Ovary (tissue), 10 donors: ENCODE data around the gene TOP2A. TPM values are rescaled to one million over a fixed set of nuclear protein-coding genes. Genes with fewer than 3 reads are reported as not detected.

ENCODE experiments used
- DNase-seq, 5 donors: peaks; one replicate each; pipeline ENCODE4 v3.0.0-alpha.2; 2019 to 2020
- H3K27ac ChIP-seq, 2 donors: fragments of 200-600 bp; one replicate each; pipeline versions ENCODE4 v1.5.1 to v1.8.0; 2019 to 2022
- H3K27me3 ChIP-seq: fragments of 200-600 bp; one replicate; pipeline ENCODE4 v1.8.0; 2022
- H3K36me3 ChIP-seq: fragments of 200-600 bp; sonication (generic); one replicate; pipeline ENCODE4 v1.5.1; 2019
- H3K4me1 ChIP-seq: one replicate; pipeline ENCODE4 v1.8.1; 2013; ENCODE audit warnings: mild to moderate bottlenecking, moderate library complexity; ENCODE audit not compliant: insufficient read depth
- H3K4me3 ChIP-seq: fragments of 200-600 bp; sonication (generic); one replicate; pipeline ENCODE4 v1.5.1; 2017
- H3K9me3 ChIP-seq, 2 donors: fragments of 200-600 bp in 1 of 2; sonication (generic) in 1 of 2; one replicate each; pipeline versions ENCODE4 v1.5.1 to v1.8.1; 2013 to 2019; ENCODE audit warnings: mild to moderate bottlenecking in 1 of 2, moderate library complexity in 1 of 2
- EP300 ChIP-seq: sonication (generic); formaldehyde crosslinking; IDR thresholded peaks from one replicate; pipeline ENCODE4 v1.6.1; 2017; ENCODE audit warnings: antibody characterized with exemption
- POLR2A ChIP-seq: fragments of 450-650 bp; IDR thresholded peaks from one replicate; pipeline ENCODE4 v1.6.1; 2017; ENCODE audit warnings: antibody characterized with exemption, mild to moderate bottlenecking, moderate library complexity
- WGBS, 3 donors: extraction: QIAGEN DNeasy Blood & Tissue Kit in 1 of 3; methylation state at CpG; one replicate each; pipeline versions ENCODE4 v1.1.5 to v1.1.7; 2013 to 2017; 5-methylcytosine and 5-hydroxymethylcytosine counted together
- intact Hi-C, 4 donors: fragments of 100-400 bp; cut with DNase I; formaldehyde crosslinking; loops; one replicate each; pipeline versions ENCODE4 v1.11.0 to v1.15.1; 2022 to 2023
- long read RNA-seq, 3 donors: library from polyadenylated mRNA in 2 of 3; unstranded in 2 of 3; transcript quantifications; one replicate each; pipeline ENCODE4 v2.0.0 and lab custom pipeline, GENCODE V29; 2021 to 2026
- polyA plus RNA-seq, 2 donors: library from polyadenylated mRNA; stranded (reverse); fragments of 200-250 nt in 1 of 2; fragments of 350-450 nt in 1 of 2; fragmentation: Illumina TruSeq in 1 of 2; extraction: RNeasy Lipid Tissue Mini Kit (QIAGEN cat#74804) in 1 of 2; gene quantifications; one replicate each; pipeline ENCODE4 v1.2.3, GENCODE V29; 2013 to 2014
- total RNA-seq, 7 donors: library from RNA; depleted of rRNA in 2 of 7; stranded (reverse); fragments of >200 nt in 2 of 7; fragmentation: NEBNext Ultra II Directional in 3 of 7; extraction: Animal tissue kit (Norgen Biotek cat#: 25700) in 3 of 7; gene quantifications; one replicate each; pipeline versions ENCODE4 v1.1.0 to v1.2.4, GENCODE V29; 2016 to 2023
- TF ChIP-seq, protein P1 (sequence below), 3 donors: fragments of 450-650 bp in 2 of 3; fragments of 200-600 bp in 1 of 3; IDR thresholded peaks; one replicate each; pipeline versions ENCODE4 v1.5.1 to v1.8.0; 2016 to 2022; ENCODE audit warnings: antibody characterized with exemption in 3 of 3, mild to moderate bottlenecking in 1 of 3
- donor health status: DM: no; HTN: no; CAD: no; lungs with moderate emphysema.
- donor health status: DM: no; HTN: no; CAD: no.
- donor health status: Bipolar disorder and iron deficiency.
- donor health status: DM: yes; HTN: yes; CAD: no.
- donor health status: DM: no; HTN: no; CAD: no.
- donor health status: DM: yes; HTN: yes; CAD: no.

The TOP2A gene, protein sequence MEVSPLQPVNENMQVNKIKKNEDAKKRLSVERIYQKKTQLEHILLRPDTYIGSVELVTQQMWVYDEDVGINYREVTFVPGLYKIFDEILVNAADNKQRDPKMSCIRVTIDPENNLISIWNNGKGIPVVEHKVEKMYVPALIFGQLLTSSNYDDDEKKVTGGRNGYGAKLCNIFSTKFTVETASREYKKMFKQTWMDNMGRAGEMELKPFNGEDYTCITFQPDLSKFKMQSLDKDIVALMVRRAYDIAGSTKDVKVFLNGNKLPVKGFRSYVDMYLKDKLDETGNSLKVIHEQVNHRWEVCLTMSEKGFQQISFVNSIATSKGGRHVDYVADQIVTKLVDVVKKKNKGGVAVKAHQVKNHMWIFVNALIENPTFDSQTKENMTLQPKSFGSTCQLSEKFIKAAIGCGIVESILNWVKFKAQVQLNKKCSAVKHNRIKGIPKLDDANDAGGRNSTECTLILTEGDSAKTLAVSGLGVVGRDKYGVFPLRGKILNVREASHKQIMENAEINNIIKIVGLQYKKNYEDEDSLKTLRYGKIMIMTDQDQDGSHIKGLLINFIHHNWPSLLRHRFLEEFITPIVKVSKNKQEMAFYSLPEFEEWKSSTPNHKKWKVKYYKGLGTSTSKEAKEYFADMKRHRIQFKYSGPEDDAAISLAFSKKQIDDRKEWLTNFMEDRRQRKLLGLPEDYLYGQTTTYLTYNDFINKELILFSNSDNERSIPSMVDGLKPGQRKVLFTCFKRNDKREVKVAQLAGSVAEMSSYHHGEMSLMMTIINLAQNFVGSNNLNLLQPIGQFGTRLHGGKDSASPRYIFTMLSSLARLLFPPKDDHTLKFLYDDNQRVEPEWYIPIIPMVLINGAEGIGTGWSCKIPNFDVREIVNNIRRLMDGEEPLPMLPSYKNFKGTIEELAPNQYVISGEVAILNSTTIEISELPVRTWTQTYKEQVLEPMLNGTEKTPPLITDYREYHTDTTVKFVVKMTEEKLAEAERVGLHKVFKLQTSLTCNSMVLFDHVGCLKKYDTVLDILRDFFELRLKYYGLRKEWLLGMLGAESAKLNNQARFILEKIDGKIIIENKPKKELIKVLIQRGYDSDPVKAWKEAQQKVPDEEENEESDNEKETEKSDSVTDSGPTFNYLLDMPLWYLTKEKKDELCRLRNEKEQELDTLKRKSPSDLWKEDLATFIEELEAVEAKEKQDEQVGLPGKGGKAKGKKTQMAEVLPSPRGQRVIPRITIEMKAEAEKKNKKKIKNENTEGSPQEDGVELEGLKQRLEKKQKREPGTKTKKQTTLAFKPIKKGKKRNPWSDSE (N-terminal part only)
- 1 to 10 TPM in 3 of 7 donors, under 1 TPM in 4; 0.36 to 4.5 (median 0.82) TPM for total RNA-seq
- 1 to 10 TPM; 1.2 to 3.3 TPM for polyA plus RNA-seq
- long read RNA-seq, donor 1, result 0 reads
- long read RNA-seq, donor 2, partial matches to known transcripts, result 190 of 194 reads
- long read RNA-seq, donor 2, other reads (novel, unspliced or antisense), result 0 of 194 reads
- long read RNA-seq, donor 3, full-length matches to known transcripts, result 3 of 4 reads
- long read RNA-seq, donor 3, partial matches to known transcripts, result 0 of 4 reads
- long read RNA-seq, donor 3, other reads (novel, unspliced or antisense), result 1 of 4 reads

DNA sequence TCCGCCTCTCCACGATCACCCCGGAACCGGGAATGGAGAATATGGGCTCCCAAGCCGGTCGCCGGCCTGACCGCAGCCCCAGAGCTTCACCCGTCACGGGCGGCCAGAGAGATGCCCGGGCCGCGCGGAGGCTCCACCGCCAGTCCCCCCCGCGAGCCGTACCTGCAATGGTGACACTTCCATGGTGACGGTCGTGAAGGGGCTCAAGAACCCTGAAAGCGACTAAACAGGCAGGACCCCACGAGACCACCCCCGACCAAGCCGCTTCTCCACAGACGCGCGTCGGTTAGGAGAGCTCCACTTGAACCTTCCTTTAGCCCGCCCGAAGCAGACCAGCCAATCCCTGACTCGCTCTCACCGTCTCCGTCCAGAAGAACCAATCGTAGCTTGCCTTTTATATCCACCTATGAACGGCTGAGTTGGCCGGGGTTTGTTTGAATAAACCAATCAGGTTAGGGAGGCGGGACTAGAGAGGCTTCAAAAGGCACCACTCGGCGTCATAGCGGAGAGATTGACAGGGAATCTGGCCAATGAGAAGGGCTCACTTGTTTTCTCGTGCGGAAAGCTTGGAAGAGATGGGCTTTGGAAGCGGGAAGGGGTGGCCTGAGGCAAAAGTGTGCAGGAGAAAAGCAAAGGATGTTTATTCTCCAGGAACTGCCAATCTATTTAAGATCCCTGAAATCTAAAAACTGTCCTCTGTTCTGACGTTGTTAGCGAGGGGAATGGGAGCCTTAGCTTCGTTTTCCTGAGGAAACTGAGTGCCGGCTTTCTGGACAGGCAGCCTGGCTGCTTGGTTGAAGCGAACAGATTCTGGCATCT is at the start of gene TOP2A:
Gene TOP2A, minus strand, starts transcription at position 288 of the 819 bp plus-strand sequence. Its CDS starts 105 bp downstream, at position 183.
- Histone ChIP-seq H3K27ac (no peak within 1 kb of the TSS), H3K36me3 (no peaks in the 10 kb centered on the region), H3K4me1 (peaks cover 6% of the 10 kb centered on the region), H3K4me3 (peak within 1 kb of the TSS; percentile 54), H3K27me3 (no peaks in the 10 kb centered on the region), H3K9me3 (no peaks in the 10 kb centered on the region)
- WGBS, 3 donors, result 0% methylated on average over 45 to 49 of the region's 49 CpGs
- TF ChIP-seq, protein P1, sequence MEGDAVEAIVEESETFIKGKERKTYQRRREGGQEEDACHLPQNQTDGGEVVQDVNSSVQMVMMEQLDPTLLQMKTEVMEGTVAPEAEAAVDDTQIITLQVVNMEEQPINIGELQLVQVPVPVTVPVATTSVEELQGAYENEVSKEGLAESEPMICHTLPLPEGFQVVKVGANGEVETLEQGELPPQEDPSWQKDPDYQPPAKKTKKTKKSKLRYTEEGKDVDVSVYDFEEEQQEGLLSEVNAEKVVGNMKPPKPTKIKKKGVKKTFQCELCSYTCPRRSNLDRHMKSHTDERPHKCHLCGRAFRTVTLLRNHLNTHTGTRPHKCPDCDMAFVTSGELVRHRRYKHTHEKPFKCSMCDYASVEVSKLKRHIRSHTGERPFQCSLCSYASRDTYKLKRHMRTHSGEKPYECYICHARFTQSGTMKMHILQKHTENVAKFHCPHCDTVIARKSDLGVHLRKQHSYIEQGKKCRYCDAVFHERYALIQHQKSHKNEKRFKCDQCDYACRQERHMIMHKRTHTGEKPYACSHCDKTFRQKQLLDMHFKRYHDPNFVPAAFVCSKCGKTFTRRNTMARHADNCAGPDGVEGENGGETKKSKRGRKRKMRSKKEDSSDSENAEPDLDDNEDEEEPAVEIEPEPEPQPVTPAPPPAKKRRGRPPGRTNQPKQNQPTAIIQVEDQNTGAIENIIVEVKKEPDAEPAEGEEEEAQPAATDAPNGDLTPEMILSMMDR (IDR thresholded peaks at IDR 0.05), result no peak
- TF ChIP-seq EP300 (no peak), POLR2A (no peak)
- peak; percentile 96 to 99 (median 97) for DNase-seq
- intact Hi-C loops, result no loop called here

DNA sequence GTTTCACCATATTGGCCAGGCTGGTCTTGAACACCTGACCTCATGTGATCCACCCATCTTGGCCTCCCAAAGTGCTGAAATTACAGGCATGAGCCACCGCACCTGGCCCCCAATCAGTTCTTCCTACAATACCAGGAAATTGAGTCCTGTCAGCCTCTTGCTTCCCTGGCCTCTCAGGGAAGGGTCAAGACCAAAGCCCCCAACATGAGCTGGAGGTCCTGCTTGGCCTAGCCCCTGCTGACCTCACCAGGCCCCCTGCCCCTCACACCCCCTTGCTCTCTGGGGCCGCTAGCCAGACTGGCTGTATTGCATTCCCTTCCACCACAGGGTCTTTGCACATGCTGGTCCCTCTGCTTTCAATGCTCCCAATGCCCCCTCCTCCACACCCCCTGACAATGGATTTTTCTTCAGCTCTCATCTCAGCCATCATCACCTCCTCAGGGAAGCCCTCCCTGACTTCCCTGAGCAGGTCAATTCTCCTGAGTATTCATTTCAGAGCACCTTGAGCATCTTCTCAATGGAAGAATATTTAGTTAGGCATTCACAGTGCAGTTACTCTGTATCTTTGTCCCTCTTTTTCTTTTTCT is 49.7 kb upstream of the TOP2A start:
- H3K27me3 ChIP-seq, result no peaks in the 10 kb centered on the region
- TF ChIP-seq, protein P1 (IDR thresholded peaks at IDR 0.05), result no peak
- no peaks in the 10 kb centered on the region for H3K36me3 ChIP-seq
- no peak overlapping the region for H3K4me3 ChIP-seq
- WGBS, 3 donors, result 90 to 91% (median 91%) methylated on average over 2 of the region's 2 CpGs
- intact Hi-C loops, result no loop called here
- no peaks in the 10 kb centered on the region for H3K9me3 ChIP-seq
- H3K27ac ChIP-seq, result no peak overlapping the region
- DNase-seq, result no peak
- peaks cover 17% of the 10 kb centered on the region for H3K4me1 ChIP-seq

DNA sequence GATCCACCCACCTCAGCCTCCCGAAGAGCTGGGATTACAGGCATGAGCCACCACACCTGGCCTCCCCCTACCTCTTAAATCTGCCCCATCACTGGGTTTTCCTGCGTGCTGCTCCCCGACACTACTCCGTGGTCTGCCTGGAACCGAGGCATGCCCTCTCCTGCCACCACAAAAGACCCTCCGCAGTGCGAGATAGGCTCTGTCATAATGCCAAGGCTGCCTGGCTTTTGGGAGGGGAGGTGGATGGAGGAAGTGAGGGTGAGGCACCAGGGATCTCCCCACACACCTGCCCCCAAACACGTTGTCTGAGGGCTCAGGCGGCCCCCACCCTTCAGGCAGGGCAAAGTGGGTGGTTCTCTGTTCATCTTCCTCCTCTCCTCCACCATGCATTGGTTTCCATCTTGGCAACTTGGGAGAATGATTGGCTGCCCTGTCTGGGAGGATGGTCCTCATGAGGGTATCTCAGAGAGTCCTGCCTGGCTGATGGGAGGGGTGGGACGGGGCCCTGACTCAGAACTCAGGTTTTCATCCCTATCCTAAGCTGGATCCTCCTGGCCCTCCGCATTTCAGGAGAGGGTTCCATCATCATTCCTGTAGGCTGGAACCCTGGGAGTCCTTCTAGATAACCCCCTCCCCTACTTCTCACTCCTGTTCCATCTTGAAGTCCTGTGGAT is 48.7 kb upstream of the TOP2A start:
- Histone ChIP-seq H3K4me1 (peaks cover 23% of the 10 kb centered on the region), H3K27ac (no peak overlapping the region), H3K4me3 (no peak overlapping the region), H3K36me3 (no peaks in the 10 kb centered on the region), H3K9me3 (no peaks in the 10 kb centered on the region), H3K27me3 (no peaks in the 10 kb centered on the region)
- intact Hi-C loops, result no loop called here
- WGBS, 3 donors, result 68 to 81% (median 78%) methylated on average over 11 of the region's 11 CpGs
- DNase-seq, result peak in 1 of 5 donors; percentile 28
- TF ChIP-seq, protein P1 (IDR thresholded peaks at IDR 0.05), result no peak
- TF ChIP-seq POLR2A (no peak), EP300 (no peak)
